Activated naive CD4-positive, alpha-beta T cell treated with anti-CD3 and anti-CD28 coated beads, Interleukin-2, amount 10 ng/mL, durations not matched to agents 7 days and 5 days (primary cell): ENCODE measurements around the gene PRICKLE2.
"Not testable (repeated sequence)": the region's sequence is repeated elsewhere in the genome, so short reads cannot be mapped to it uniquely, and the experiment has no call there.

Experiments used
- CTCF ChIA-PET: fragments of 350-600 bp; sonication (Branson Sonifier 250); formaldehyde crosslinking; loops from one replicate; lab custom pipeline; 2021; ENCODE audit warnings: antibody characterized with exemption; lab: Charles Lee
- DNase-seq: peaks from one replicate; pipeline ENCODE4 v3.0.0-alpha.2; 2020
- H3K27ac Mint-ChIP-seq: one replicate; pipeline ENCODE4 v1.8.0; 2021; ENCODE audit warnings: mild to moderate bottlenecking, moderate library complexity, mixed read lengths
- H3K27me3 Mint-ChIP-seq: one replicate; pipeline ENCODE4 v1.8.0; 2021; ENCODE audit warnings: mild to moderate bottlenecking, mixed read lengths
- H3K36me3 Mint-ChIP-seq: one replicate; pipeline ENCODE4 v1.8.0; 2021; ENCODE audit warnings: mixed read lengths
- H3K4me1 Mint-ChIP-seq: one replicate; pipeline ENCODE4 v1.8.0; 2021; ENCODE audit warnings: mixed read lengths
- H3K4me3 Mint-ChIP-seq: one replicate; pipeline ENCODE4 v1.8.0; 2021; ENCODE audit warnings: mild to moderate bottlenecking, moderate library complexity, mixed read lengths
- H3K9me3 Mint-ChIP-seq: one replicate; pipeline ENCODE4 v1.8.0; 2021; ENCODE audit warnings: mixed read lengths

PRICKLE2 gene

DNA sequence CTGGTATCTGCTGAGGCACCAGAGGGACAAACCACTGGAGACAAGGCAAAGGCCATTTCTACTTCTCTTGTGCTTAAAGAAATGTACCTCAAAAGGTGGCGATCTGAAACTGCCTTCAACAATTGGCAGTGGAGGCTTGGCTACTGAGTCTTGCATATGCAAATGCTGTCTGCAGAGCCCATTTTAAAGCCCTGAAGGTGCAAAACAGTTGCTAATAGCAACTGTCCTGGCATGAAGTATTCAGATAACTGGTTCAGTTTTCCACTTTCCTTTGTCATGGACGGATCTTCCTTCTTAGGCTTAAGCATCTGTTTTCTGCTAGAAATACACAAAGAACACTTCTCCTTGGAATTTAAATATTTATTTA lies 130.6 kb downstream of the PRICKLE2 start:
- no peaks in the 10 kb centered on the region for H3K4me1 Mint-ChIP-seq
- H3K27ac Mint-ChIP-seq = no peak overlapping the region
- H3K9me3 Mint-ChIP-seq = no peaks in the 10 kb centered on the region
- H3K36me3 Mint-ChIP-seq = no peaks in the 10 kb centered on the region
- CTCF ChIA-PET = no interaction called here
- no peak overlapping the region for H3K4me3 Mint-ChIP-seq
- no peak for DNase-seq
- no peaks in the 10 kb centered on the region for H3K27me3 Mint-ChIP-seq

- no peak overlapping the region for H3K27ac Mint-ChIP-seq
- no peaks in the 10 kb centered on the region for H3K27me3 Mint-ChIP-seq
- CTCF ChIA-PET = interaction anchor here (0.5 kb wide), 1 partner anchor 32 kb away, joined by 3 read pairs; no protein-coding TSS in a partner anchor
- no peaks in the 10 kb centered on the region for H3K36me3 Mint-ChIP-seq
- no peak overlapping the region for H3K4me3 Mint-ChIP-seq
- no peak for DNase-seq
- no peaks in the 10 kb centered on the region for H3K4me1 Mint-ChIP-seq
- H3K9me3 Mint-ChIP-seq = no peaks in the 10 kb centered on the region
Observed at GRCh38 chr3:64093825-64094712, 131.2 kb downstream of the PRICKLE2 start.

- Mint-ChIP-seq H3K36me3 (no peaks in the 10 kb centered on the region), H3K4me3 (no peak overlapping the region), H3K27me3 (no peaks in the 10 kb centered on the region), H3K4me1 (no peaks in the 10 kb centered on the region), H3K27ac (no peak overlapping the region), H3K9me3 (no peaks in the 10 kb centered on the region)
- no peak for DNase-seq
- CTCF ChIA-PET = interaction anchor here (0.5 kb wide), 1 partner anchor 31 kb away, joined by 3 read pairs; no protein-coding TSS in a partner anchor
Observed at GRCh38 chr3:64093211-64093610, 132.1 kb downstream of the PRICKLE2 start.

DNA sequence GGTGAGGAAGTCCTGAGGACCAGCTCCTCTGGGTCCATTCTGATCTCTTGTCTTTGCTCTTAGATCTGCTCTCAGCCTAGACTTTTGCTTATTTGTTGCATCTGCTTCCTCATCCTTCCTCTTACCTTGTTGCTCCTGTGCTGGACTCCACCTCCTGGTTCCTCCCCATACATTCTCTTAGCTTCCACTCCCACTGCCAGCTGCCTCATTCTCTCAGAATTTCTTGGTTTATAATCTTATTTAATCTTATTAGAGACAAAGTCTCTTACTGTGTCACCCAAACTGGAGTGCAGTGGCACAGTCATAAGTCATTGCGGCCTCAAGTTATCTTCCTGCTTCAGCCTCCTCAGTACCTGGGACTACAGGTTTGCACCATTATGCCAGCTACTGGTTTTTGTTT lies 133.8 kb downstream of the PRICKLE2 start:
- no peak overlapping the region for H3K27ac Mint-ChIP-seq
- H3K4me3 Mint-ChIP-seq = no peak overlapping the region
- CTCF ChIA-PET = no interaction called here
- no peaks in the 10 kb centered on the region for H3K27me3 Mint-ChIP-seq
- DNase-seq = no peak
- H3K36me3 Mint-ChIP-seq = no peaks in the 10 kb centered on the region
- no peaks in the 10 kb centered on the region for H3K9me3 Mint-ChIP-seq
- no peaks in the 10 kb centered on the region for H3K4me1 Mint-ChIP-seq

DNA sequence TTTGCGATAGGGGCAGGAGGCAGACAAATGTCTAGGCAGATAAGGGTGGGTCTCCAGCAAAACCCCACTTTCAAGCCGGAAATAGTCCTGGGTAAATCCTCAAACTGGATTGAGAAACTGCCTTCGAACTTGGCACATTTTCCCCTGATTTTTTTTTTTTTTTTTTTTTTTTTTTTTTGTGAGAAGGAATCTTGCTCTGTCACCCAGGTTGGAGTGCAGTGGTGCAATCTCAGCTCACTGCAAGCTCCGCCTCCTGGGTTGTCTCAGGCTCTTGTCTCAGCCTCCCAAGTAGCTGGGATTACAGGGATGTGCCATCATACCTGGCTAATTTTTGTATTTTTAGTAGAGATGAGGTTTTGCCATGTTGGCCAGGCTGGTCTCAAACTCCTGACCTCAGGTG lies 135.9 kb downstream of the PRICKLE2 start:
- H3K27me3 Mint-ChIP-seq, H3K4me3 Mint-ChIP-seq, H3K27ac Mint-ChIP-seq, CTCF ChIA-PET, H3K4me1 Mint-ChIP-seq, H3K36me3 Mint-ChIP-seq, H3K9me3 Mint-ChIP-seq, DNase-seq: not testable (repeated sequence)

GRCh38 chr3:64088408-64089205 lies 136.7 kb downstream of the PRICKLE2 start:
- H3K4me3 Mint-ChIP-seq = no peak overlapping the region

GRCh38 chr3:64086479-64087252 lies 138.6 kb downstream of the PRICKLE2 start:
- H3K9me3 Mint-ChIP-seq = no peaks in the 10 kb centered on the region
- no peaks in the 10 kb centered on the region for H3K36me3 Mint-ChIP-seq
- H3K27ac Mint-ChIP-seq = no peak overlapping the region
- H3K4me3 Mint-ChIP-seq = no peak overlapping the region
- CTCF ChIA-PET = no interaction called here
- peaks cover 4% of the 10 kb centered on the region for H3K27me3 Mint-ChIP-seq
- H3K4me1 Mint-ChIP-seq = no peaks in the 10 kb centered on the region
- no peak for DNase-seq

More at GRCh38 chr3:64088408-64089205, 136.7 kb downstream of the PRICKLE2 start:
- H3K9me3 Mint-ChIP-seq = no peaks in the 10 kb centered on the region
- CTCF ChIA-PET = no interaction called here
- peaks cover 2% of the 10 kb centered on the region for H3K27me3 Mint-ChIP-seq
- DNase-seq = no peak
- no peaks in the 10 kb centered on the region for H3K36me3 Mint-ChIP-seq
- no peak overlapping the region for H3K27ac Mint-ChIP-seq
- no peaks in the 10 kb centered on the region for H3K4me1 Mint-ChIP-seq

- CTCF ChIA-PET = no interaction called here
- Mint-ChIP-seq H3K4me3 (no peak overlapping the region), H3K9me3 (no peaks in the 10 kb centered on the region), H3K36me3 (no peaks in the 10 kb centered on the region), H3K27me3 (peaks cover 4% of the 10 kb centered on the region), H3K4me1 (no peaks in the 10 kb centered on the region), H3K27ac (no peak overlapping the region)
- no peak for DNase-seq
Observed at GRCh38 chr3:64084640-64085039, 140.6 kb downstream of the PRICKLE2 start.

GRCh38 chr3:64083575-64083974 lies 141.7 kb downstream of the PRICKLE2 start:
- CTCF ChIA-PET = no interaction called here
- no peak overlapping the region for H3K4me3 Mint-ChIP-seq
- H3K9me3 Mint-ChIP-seq = no peaks in the 10 kb centered on the region

GRCh38 chr3:64082961-64083541 lies 142.2 kb downstream of the PRICKLE2 start:
- Mint-ChIP-seq H3K4me3 (no peak overlapping the region), H3K9me3 (no peaks in the 10 kb centered on the region), H3K27me3 (peaks cover 4% of the 10 kb centered on the region), H3K4me1 (no peaks in the 10 kb centered on the region), H3K36me3 (no peaks in the 10 kb centered on the region), H3K27ac (no peak overlapping the region)
- CTCF ChIA-PET = no interaction called here
- no peak for DNase-seq

More at GRCh38 chr3:64083575-64083974, 141.7 kb downstream of the PRICKLE2 start:
- Mint-ChIP-seq H3K4me1 (no peaks in the 10 kb centered on the region), H3K27ac (no peak overlapping the region), H3K27me3 (peaks cover 4% of the 10 kb centered on the region), H3K36me3 (no peaks in the 10 kb centered on the region)
- no peak for DNase-seq

GRCh38 chr3:64082411-64082810 lies 142.9 kb downstream of the PRICKLE2 start:
- peaks cover 4% of the 10 kb centered on the region for H3K27me3 Mint-ChIP-seq
- H3K27ac Mint-ChIP-seq = no peak overlapping the region

DNA sequence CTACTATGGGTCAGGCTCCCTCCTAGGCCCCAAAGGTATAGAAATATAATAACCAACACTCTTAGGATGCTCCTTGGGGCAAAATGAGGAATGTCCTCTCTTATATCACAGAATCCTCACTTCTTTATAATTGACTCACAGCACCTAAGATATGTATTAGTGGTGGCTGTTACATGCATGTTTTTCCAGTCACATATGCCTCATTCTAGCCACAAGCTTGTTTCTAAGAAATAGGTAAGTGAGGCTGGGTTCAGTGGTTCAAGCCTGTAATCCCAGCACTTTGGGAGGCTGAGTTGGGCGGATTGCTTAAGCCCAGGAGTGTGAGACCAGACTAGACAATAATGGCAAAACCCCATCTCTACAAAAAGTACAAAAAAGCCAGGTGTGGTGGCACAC lies 144.0 kb downstream of the PRICKLE2 start:
- Mint-ChIP-seq H3K27ac (no peak overlapping the region), H3K36me3 (no peaks in the 10 kb centered on the region), H3K27me3 (peaks cover 4% of the 10 kb centered on the region), H3K4me1 (no peaks in the 10 kb centered on the region), H3K4me3 (no peak overlapping the region), H3K9me3 (no peaks in the 10 kb centered on the region)
- DNase-seq = no peak
- CTCF ChIA-PET = no interaction called here

More at GRCh38 chr3:64082411-64082810, 142.9 kb downstream of the PRICKLE2 start:
- no peak overlapping the region for H3K4me3 Mint-ChIP-seq
- no peaks in the 10 kb centered on the region for H3K9me3 Mint-ChIP-seq
- CTCF ChIA-PET = no interaction called here
- H3K36me3 Mint-ChIP-seq = no peaks in the 10 kb centered on the region
- H3K4me1 Mint-ChIP-seq = no peaks in the 10 kb centered on the region
- no peak for DNase-seq

- DNase-seq = no peak
- Mint-ChIP-seq H3K27me3 (peaks cover 4% of the 10 kb centered on the region), H3K9me3 (no peaks in the 10 kb centered on the region), H3K36me3 (no peaks in the 10 kb centered on the region), H3K4me3 (no peak overlapping the region), H3K27ac (no peak overlapping the region), H3K4me1 (no peaks in the 10 kb centered on the region)
- CTCF ChIA-PET = no interaction called here
Observed at GRCh38 chr3:64080616-64081234, 144.5 kb downstream of the PRICKLE2 start.
